GM23338 (cell line): ENCODE data around the gene DLG2. TPM values are rescaled to one million over a fixed set of nuclear protein-coding genes. Genes with fewer than 3 reads are reported as not detected.

Experiments used
- ATAC-seq: fragments of 200-7000 bp; cut with Tn5 transposase; 3 replicates; pipeline ENCODE4 v1.9.1; 2020
- DNase-seq: peaks from one replicate; pipeline ENCODE4 v3.0.0-alpha.2; 2015; ENCODE audit warnings: low spot score
- H2AFZ ChIP-seq: fragments of 200-600 bp; sonication (generic); 2 replicates; pipeline ENCODE4 v1.8.0; 2016; ENCODE audit warnings: antibody characterized with exemption, mild to moderate bottlenecking, moderate library complexity
- H3F3A ChIP-seq: fragments of 200-600 bp; sonication (generic); replicated peaks from 2 replicates; pipeline ENCODE4 v1.8.0; 2017; ENCODE audit warnings: antibody characterized with exemption, mixed run types, low read depth
- H3K27ac ChIP-seq: fragments of 200-600 bp; sonication (generic); 2 replicates; pipeline ENCODE4 v1.6.1; 2016; ENCODE audit warnings: low read depth
- H3K27me3 ChIP-seq: fragments of 200-600 bp; sonication (generic); 2 replicates; pipeline ENCODE4 v1.8.0; 2016; ENCODE audit warnings: mild to moderate bottlenecking, mixed run types, moderate library complexity; ENCODE audit not compliant: insufficient read depth
- H3K36me3 ChIP-seq: fragments of 200-600 bp; sonication (generic); 2 replicates; pipeline ENCODE4 v1.8.0; 2016; ENCODE audit warnings: mild to moderate bottlenecking; ENCODE audit not compliant: insufficient read depth
- H3K4me1 ChIP-seq: fragments of 200-600 bp; sonication (generic); 2 replicates; pipeline ENCODE4 v1.8.0; 2016; ENCODE audit warnings: mild to moderate bottlenecking, moderate library complexity; ENCODE audit not compliant: insufficient read depth
- H3K4me2 ChIP-seq: fragments of 200-600 bp; sonication (generic); 2 replicates; pipeline ENCODE4 v1.7.1; 2017; ENCODE audit warnings: mixed run types
- H3K4me3 ChIP-seq: fragments of 200-600 bp; sonication (generic); 2 replicates; pipeline ENCODE4 v1.6.1; 2016; ENCODE audit warnings: mixed run types
- H3K79me2 ChIP-seq: fragments of 200-600 bp; sonication (generic); replicated peaks from 2 replicates; pipeline ENCODE4 v1.8.0; 2017; ENCODE audit warnings: mild to moderate bottlenecking; ENCODE audit not compliant: insufficient read depth
- H3K9me2 ChIP-seq: fragments of 200-600 bp; sonication (generic); 2 replicates; pipeline ENCODE4 v1.8.0; 2017; ENCODE audit not compliant: insufficient read depth
- H4K20me1 ChIP-seq: fragments of 200-600 bp; sonication (generic); replicated peaks from 2 replicates; pipeline ENCODE4 v1.8.0; 2017; ENCODE audit warnings: mild to moderate bottlenecking; ENCODE audit not compliant: insufficient read depth
- H3K27ac Mint-ChIP-seq: 2 replicates; pipeline ENCODE4 v1.8.0; 2020; ENCODE audit warnings: inconsistent platforms, mild to moderate bottlenecking, moderate library complexity, mixed read lengths
- H3K27me3 Mint-ChIP-seq: 3 replicates; pipeline ENCODE4 v1.8.0; 2022; ENCODE audit warnings: low read depth, mild to moderate bottlenecking, moderate library complexity, mixed read lengths, inconsistent platforms; ENCODE audit not compliant: insufficient read depth, poor library complexity
- H3K36me3 Mint-ChIP-seq: 3 replicates; pipeline ENCODE4 v1.8.0; 2021; ENCODE audit warnings: low read depth, mild to moderate bottlenecking, inconsistent platforms, moderate library complexity, mixed read lengths
- H3K4me1 Mint-ChIP-seq: 3 replicates; pipeline ENCODE4 v1.8.0; 2020; ENCODE audit warnings: mild to moderate bottlenecking, inconsistent platforms, mixed read lengths
- H3K4me3 Mint-ChIP-seq: 3 replicates; pipeline ENCODE4 v1.8.0; 2021; ENCODE audit warnings: moderate library complexity, mild to moderate bottlenecking, inconsistent platforms, mixed read lengths
- H3K9me3 Mint-ChIP-seq: 3 replicates; pipeline ENCODE4 v1.8.0; 2020; ENCODE audit warnings: moderate library complexity, mild to moderate bottlenecking, inconsistent platforms, mixed read lengths
- EZH2 ChIP-seq: fragments of 200-600 bp; sonication (generic); IDR thresholded peaks from one replicate; pipeline ENCODE4 v1.8.0; 2017; ENCODE audit warnings: antibody characterized with exemption, mild to moderate bottlenecking, low read depth; ENCODE audit not compliant: unreplicated experiment
- JUNB ChIP-seq: IDR thresholded peaks from one replicate; pipeline ENCODE4 v1.6.1; 2016; ENCODE audit warnings: antibody characterized with exemption; ENCODE audit not compliant: unreplicated experiment
- NANOG ChIP-seq: IDR thresholded peaks from 2 replicates; pipeline ENCODE4 v1.6.1; 2016; ENCODE audit warnings: antibody characterized with exemption, borderline replicate concordance
- STAT1 ChIP-seq: IDR thresholded peaks from one replicate; pipeline ENCODE4 v1.6.1; 2016; ENCODE audit warnings: antibody characterized with exemption; ENCODE audit not compliant: unreplicated experiment
- ZNF114 ChIP-seq: fragments of 250-450 bp; sonication (Bioruptor Pico); IDR thresholded peaks from 2 replicates; pipeline ENCODE4 v1.5.0; 2020; ENCODE audit warnings: mild to moderate bottlenecking, moderate library complexity
- ZNF331 ChIP-seq: fragments of 250-450 bp; sonication (Bioruptor Pico); IDR thresholded peaks from 2 replicates; pipeline ENCODE4 v1.5.0; 2020; ENCODE audit warnings: low read depth, mild to moderate bottlenecking, moderate library complexity
- polyA plus RNA-seq: library from polyadenylated mRNA; unstranded; fragments of >200 nt; fragmentation: Nextera tagmentation; extraction: Ambion mirVana; gene quantifications from 2 replicates; pipeline ENCODE4 v1.2.1, GENCODE V29; 2016
- total RNA-seq: library from RNA; depleted of rRNA; stranded (reverse); fragments of >200 nt; shearing (Covaris generic); gene quantifications from 2 replicates; pipeline ENCODE4 v1.2.3, GENCODE V29; 2014
- TF ChIP-seq, protein P1 (sequence below): fragments of 250-450 bp; sonication (Bioruptor Pico); IDR thresholded peaks from 2 replicates; pipeline ENCODE4 v1.5.0; 2020; ENCODE audit warnings: mild to moderate bottlenecking, moderate library complexity
- TF ChIP-seq, protein P2 (sequence below), 2 experiments: fragments of 200-600 bp in 1 of 2; sonication (generic) in 1 of 2; conservative IDR thresholded peaks; 2 replicates each; pipeline versions ENCODE4 v1.5.1 to v1.6.1; 2016 to 2017; ENCODE audit warnings: antibody characterized with exemption in 2 of 2, low read depth in 2 of 2, mild to moderate bottlenecking in 2 of 2, moderate library complexity in 1 of 2
- TF ChIP-seq, protein P3 (sequence below): IDR thresholded peaks from 2 replicates; pipeline ENCODE4 v1.6.1; 2016; ENCODE audit warnings: antibody characterized with exemption

The DLG2 gene
- total and polyA plus RNA-seq, 2 experiments from 2014 or later, result 19.8 to 21.5 TPM

DNA sequence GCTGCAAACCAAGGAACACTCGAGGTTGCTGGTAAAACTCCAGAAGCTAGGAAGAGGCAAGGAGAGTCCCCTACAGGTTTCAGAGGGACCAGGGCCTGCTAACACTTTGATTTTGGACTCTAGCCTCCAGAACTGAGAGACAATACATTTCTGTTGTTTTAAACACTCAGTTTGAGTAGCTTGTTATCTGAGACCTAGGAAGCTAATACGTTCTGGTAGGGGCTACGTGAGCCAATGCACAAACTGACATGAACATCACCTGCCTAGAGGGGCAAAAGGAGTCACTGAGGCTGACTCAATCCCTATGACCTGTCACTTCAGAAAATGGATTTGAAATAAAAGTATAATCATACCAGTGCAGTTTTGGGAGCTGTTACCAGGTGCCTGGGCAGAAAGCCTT, 1775.1 kb downstream of the DLG2 start (continued):
- TF ChIP-seq, protein P1, sequence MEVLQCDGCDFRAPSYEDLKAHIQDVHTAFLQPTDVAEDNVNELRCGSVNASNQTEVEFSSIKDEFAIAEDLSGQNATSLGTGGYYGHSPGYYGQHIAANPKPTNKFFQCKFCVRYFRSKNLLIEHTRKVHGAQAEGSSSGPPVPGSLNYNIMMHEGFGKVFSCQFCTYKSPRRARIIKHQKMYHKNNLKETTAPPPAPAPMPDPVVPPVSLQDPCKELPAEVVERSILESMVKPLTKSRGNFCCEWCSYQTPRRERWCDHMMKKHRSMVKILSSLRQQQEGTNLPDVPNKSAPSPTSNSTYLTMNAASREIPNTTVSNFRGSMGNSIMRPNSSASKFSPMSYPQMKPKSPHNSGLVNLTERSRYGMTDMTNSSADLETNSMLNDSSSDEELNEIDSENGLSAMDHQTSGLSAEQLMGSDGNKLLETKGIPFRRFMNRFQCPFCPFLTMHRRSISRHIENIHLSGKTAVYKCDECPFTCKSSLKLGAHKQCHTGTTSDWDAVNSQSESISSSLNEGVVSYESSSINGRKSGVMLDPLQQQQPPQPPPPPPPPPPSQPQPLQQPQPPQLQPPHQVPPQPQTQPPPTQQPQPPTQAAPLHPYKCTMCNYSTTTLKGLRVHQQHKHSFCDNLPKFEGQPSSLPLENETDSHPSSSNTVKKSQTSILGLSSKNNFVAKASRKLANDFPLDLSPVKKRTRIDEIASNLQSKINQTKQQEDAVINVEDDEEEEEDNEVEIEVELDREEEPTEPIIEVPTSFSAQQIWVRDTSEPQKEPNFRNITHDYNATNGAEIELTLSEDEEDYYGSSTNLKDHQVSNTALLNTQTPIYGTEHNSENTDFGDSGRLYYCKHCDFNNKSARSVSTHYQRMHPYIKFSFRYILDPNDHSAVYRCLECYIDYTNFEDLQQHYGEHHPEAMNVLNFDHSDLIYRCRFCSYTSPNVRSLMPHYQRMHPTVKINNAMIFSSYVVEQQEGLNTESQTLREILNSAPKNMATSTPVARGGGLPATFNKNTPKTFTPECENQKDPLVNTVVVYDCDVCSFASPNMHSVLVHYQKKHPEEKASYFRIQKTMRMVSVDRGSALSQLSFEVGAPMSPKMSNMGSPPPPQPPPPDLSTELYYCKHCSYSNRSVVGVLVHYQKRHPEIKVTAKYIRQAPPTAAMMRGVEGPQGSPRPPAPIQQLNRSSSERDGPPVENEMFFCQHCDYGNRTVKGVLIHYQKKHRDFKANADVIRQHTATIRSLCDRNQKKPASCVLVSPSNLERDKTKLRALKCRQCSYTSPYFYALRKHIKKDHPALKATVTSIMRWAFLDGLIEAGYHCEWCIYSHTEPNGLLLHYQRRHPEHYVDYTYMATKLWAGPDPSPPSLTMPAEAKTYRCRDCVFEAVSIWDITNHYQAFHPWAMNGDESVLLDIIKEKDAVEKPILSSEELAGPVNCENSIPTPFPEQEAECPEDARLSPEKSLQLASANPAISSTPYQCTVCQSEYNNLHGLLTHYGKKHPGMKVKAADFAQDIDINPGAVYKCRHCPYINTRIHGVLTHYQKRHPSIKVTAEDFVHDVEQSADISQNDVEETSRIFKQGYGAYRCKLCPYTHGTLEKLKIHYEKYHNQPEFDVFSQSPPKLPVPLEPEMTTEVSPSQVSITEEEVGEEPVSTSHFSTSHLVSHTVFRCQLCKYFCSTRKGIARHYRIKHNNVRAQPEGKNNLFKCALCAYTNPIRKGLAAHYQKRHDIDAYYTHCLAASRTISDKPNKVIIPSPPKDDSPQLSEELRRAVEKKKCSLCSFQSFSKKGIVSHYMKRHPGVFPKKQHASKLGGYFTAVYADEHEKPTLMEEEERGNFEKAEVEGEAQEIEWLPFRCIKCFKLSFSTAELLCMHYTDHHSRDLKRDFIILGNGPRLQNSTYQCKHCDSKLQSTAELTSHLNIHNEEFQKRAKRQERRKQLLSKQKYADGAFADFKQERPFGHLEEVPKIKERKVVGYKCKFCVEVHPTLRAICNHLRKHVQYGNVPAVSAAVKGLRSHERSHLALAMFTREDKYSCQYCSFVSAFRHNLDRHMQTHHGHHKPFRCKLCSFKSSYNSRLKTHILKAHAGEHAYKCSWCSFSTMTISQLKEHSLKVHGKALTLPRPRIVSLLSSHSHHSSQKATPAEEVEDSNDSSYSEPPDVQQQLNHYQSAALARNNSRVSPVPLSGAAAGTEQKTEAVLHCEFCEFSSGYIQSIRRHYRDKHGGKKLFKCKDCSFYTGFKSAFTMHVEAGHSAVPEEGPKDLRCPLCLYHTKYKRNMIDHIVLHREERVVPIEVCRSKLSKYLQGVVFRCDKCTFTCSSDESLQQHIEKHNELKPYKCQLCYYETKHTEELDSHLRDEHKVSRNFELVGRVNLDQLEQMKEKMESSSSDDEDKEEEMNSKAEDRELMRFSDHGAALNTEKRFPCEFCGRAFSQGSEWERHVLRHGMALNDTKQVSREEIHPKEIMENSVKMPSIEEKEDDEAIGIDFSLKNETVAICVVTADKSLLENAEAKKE (CRISPR knock-in tag), result no peak
- no peak for TF ChIP-seq JUNB
- TF ChIP-seq ZNF114, result no peak

DNA sequence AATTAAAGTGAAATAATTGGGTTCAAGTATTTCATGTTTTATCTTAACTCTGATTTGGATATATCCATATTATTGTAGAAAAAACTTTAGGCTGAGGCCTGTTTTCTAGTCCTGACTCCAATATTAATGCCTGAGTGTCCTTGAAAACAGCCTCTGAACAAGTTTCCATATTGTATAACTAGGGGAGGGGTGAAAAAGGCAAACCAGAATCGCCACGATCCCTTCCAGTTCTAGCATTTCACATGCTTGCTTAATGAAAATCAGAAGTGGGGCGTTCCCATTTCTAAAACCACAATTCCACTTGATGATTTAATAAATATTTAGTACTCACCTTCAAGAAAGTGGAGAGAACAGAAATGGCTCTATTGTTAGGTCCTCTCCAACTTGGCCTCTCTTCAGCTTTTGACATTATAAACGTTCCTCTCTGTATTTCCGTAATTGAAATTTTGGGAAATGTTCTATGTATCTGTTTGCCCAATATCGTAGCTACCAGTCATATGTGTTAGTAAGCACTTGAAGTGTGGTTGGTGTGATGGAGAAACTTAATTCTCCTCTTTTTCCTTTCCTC, 1779.6 kb downstream of the DLG2 start:
- Histone ChIP-seq H3K9me2 (no peaks in the 10 kb centered on the region), H3K36me3 (no peaks in the 10 kb centered on the region), H3K79me2 (no peaks in the 10 kb centered on the region), H4K20me1 (no peaks in the 10 kb centered on the region), H3K27me3 (no peaks in the 10 kb centered on the region), H2AFZ (no peak overlapping the region), H3K4me1 (peaks cover 3% of the 10 kb centered on the region; the same call in 1 of the 2 replicates), H3F3A (no peaks in the 10 kb centered on the region), H3K27ac (no peak overlapping the region), H3K4me3 (no peak overlapping the region), H3K4me2 (no peak overlapping the region)
- Mint-ChIP-seq H3K9me3 (no peaks in the 10 kb centered on the region), H3K36me3 (no peaks in the 10 kb centered on the region), H3K27me3 (no peaks in the 10 kb centered on the region), H3K27ac (no peak overlapping the region), H3K4me1 (peaks cover 1% of the 10 kb centered on the region; the same call in 2 of the 3 replicates), H3K4me3 (no peak overlapping the region)
- ATAC-seq (no peak), DNase-seq (no peak)
- TF ChIP-seq, protein P2, sequence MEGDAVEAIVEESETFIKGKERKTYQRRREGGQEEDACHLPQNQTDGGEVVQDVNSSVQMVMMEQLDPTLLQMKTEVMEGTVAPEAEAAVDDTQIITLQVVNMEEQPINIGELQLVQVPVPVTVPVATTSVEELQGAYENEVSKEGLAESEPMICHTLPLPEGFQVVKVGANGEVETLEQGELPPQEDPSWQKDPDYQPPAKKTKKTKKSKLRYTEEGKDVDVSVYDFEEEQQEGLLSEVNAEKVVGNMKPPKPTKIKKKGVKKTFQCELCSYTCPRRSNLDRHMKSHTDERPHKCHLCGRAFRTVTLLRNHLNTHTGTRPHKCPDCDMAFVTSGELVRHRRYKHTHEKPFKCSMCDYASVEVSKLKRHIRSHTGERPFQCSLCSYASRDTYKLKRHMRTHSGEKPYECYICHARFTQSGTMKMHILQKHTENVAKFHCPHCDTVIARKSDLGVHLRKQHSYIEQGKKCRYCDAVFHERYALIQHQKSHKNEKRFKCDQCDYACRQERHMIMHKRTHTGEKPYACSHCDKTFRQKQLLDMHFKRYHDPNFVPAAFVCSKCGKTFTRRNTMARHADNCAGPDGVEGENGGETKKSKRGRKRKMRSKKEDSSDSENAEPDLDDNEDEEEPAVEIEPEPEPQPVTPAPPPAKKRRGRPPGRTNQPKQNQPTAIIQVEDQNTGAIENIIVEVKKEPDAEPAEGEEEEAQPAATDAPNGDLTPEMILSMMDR (conservative IDR thresholded peaks at IDR 0.05; ENCODE audit: low read depth in 2 of 2), result no peak
- no peak for TF ChIP-seq NANOG
- no peak for TF ChIP-seq EZH2
- TF ChIP-seq, protein P3, sequence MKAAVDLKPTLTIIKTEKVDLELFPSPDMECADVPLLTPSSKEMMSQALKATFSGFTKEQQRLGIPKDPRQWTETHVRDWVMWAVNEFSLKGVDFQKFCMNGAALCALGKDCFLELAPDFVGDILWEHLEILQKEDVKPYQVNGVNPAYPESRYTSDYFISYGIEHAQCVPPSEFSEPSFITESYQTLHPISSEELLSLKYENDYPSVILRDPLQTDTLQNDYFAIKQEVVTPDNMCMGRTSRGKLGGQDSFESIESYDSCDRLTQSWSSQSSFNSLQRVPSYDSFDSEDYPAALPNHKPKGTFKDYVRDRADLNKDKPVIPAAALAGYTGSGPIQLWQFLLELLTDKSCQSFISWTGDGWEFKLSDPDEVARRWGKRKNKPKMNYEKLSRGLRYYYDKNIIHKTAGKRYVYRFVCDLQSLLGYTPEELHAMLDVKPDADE, result no peak
- no peak for TF ChIP-seq JUNB
- TF ChIP-seq ZNF331, result no peak
- no peak for TF ChIP-seq STAT1
- no peak for TF ChIP-seq ZNF114
